Bronchial epithelial cell (primary cell): Measurements from ENCODE around the gene CD22. TPM values are rescaled to one million over a fixed set of nuclear protein-coding genes. Genes with fewer than 3 reads are reported as not detected.

Experiments used
- DNase-seq: peaks from one replicate; pipeline ENCODE4 v3.0.0-alpha.2; 2010; ENCODE audit warnings: low read depth
- FAIRE-seq: peaks from 2 replicates; lab custom pipeline; 2011; peaks lifted over from hg19 to GRCh38; lab: Jason Lieb, UNC
- H3K27me3 ChIP-seq: 2 replicates; pipeline ENCODE4 v1.5.1; 2011; ENCODE audit warnings: low read length; ENCODE audit not compliant: control insufficient read depth, insufficient read depth
- H3K36me3 ChIP-seq: 2 replicates; pipeline ENCODE4 v1.5.1; 2011; ENCODE audit warnings: low read length; ENCODE audit not compliant: control insufficient read depth, insufficient read depth
- H3K4me3 ChIP-seq: 2 replicates; pipeline ENCODE4 v1.5.1; 2011; ENCODE audit warnings: mild to moderate bottlenecking, low read depth, low read length, control low read depth
- CTCF ChIP-seq: IDR thresholded peaks from 2 replicates; pipeline ENCODE4 v1.5.1; 2011; ENCODE audit warnings: mild to moderate bottlenecking, moderate library complexity, low read length, control low read depth, inconsistent platforms; ENCODE audit not compliant: insufficient read depth, severe bottlenecking
- total RNA-seq: library from RNA; depleted of rRNA; stranded (reverse); fragments of >200 nt; gene quantifications from 2 replicates; pipeline ENCODE4 v1.2.1, GENCODE V29; 2014

CD22 gene
- total RNA-seq, 1 donor from 2014 or later: 0.53 TPM

GRCh38 chr19:35308910-35309309 is 20.1 kb upstream of the CD22 start:
- no peak for DNase-seq
- no peak for TF ChIP-seq CTCF
- Histone ChIP-seq H3K36me3 (no peaks in the 10 kb centered on the region), H3K4me3 (no peak overlapping the region), H3K27me3 (no peaks in the 10 kb centered on the region)
- FAIRE-seq: no peak

GRCh38 chr19:35309481-35310279 is 19.3 kb upstream of the CD22 start:
- H3K27me3 ChIP-seq: no peaks in the 10 kb centered on the region
- no peak overlapping the region for H3K4me3 ChIP-seq
- H3K36me3 ChIP-seq: no peaks in the 10 kb centered on the region
- DNase-seq (no peak), FAIRE-seq (no peak)
- no peak for TF ChIP-seq CTCF

GRCh38 chr19:35310331-35310730 is 18.7 kb upstream of the CD22 start:
- FAIRE-seq (no peak), DNase-seq (no peak)
- Histone ChIP-seq H3K36me3 (no peaks in the 10 kb centered on the region), H3K27me3 (no peaks in the 10 kb centered on the region), H3K4me3 (no peak overlapping the region)
- TF ChIP-seq CTCF: no peak

DNA sequence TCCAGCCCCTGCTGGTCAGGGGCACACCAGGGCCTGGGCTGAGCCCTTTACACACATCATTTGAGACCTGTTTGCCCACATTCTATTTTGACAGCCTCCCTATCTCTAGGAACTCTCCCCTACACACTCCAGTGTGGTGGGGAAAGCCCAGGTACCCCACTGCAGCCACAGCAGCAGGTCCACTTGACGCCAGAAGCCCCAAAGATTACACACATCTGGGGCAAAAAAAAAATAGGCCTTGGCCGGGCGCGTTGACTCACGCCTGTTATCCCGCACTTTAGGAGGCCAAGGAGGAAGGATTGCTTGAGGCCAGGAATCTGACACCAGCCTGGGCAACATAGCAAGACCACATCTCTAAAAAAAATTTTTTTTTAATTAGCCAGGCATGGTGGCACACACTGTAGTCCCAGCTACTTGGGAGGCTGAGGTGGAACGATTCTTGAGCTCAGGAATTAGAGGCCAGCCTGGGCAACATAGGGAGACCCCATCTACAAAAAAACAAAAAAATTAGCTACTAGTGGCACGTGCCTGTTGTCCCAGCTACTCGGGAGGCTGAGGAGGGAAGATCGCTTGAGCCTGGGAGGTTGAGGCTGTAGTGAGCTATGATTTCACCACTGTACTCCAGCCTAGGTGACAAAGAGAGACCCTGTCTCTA is 18.0 kb upstream of the CD22 start:
- FAIRE-seq (no peak), DNase-seq (no peak)
- Histone ChIP-seq H3K27me3 (no peaks in the 10 kb centered on the region), H3K4me3 (no peak overlapping the region), H3K36me3 (no peaks in the 10 kb centered on the region)
- TF ChIP-seq CTCF: no peak

DNA sequence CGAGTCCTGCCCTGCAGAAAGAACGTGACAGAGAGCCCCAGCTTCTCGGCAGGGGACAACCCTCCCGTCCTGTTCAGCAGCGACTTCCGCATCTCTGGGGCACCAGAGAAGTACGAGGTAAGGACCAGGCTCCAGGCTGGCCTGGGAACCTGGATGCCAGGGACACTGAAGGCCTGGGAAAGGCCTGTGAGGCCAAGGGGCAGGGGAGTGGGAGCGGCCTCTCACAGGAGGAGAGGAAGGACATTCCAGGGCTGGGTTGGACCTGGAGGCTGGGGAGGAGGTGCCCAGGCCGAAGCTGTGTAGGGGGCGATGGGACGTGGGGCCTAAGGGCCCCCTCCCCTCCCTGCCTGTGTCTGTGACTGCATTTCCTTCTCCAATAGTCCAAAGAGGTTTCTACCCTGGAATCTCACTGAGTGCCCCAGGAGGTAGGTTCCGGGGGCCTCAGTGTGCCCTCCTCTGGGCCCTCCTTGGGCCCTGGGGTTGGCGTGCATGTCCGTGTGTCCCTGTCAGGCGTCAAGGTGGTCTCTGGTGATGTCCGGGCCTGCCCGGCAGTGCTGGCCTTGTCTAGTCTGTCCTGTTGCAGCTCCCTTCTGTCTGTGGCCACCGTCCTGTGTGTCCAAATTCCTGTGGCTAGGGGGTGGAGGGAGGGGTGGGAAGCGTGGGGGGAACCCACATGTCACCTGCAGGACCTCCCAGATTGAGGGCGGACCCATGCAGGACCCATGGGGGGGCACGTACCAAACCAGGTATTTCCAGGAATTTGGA is 16.9 kb upstream of the CD22 start:
- DNase-seq (no peak), FAIRE-seq (no peak)
- TF ChIP-seq CTCF: no peak

More for the DNA sequence above, 16.9 kb upstream of the CD22 start:
- H3K4me3 ChIP-seq: no peak overlapping the region
- H3K27me3 ChIP-seq: no peaks in the 10 kb centered on the region
- H3K36me3 ChIP-seq: no peaks in the 10 kb centered on the region
